ENCODE measurements around the gene ZYG11B. TPM values are rescaled to one million over a fixed set of nuclear protein-coding genes. Genes with fewer than 3 reads are reported as not detected.
"Not testable (repeated sequence)": the region's sequence is repeated elsewhere in the genome, so short reads cannot be mapped to it uniquely, and the experiment has no call there.

The ZYG11B gene
- polyA plus RNA-seq, result 13.1 TPM
- long read RNA-seq, donor 1, partial matches to known transcripts, result 157 of 165 reads
- long read RNA-seq, donor 1, other reads (novel, unspliced or antisense), result 8 of 165 reads
- long read RNA-seq, donor 2, full-length matches to known transcripts, result 3 of 8 reads
- long read RNA-seq, donor 2, partial matches to known transcripts, result 0 of 8 reads
- long read RNA-seq, donor 2, other reads (novel, unspliced or antisense), result 5 of 8 reads
- long read RNA-seq, donor 3, result 0 reads
- long read RNA-seq, donor 4, partial matches to known transcripts, result 48 of 48 reads
- long read RNA-seq, donor 4, other reads (novel, unspliced or antisense), result 0 of 48 reads
- long read RNA-seq, donor 5, full-length matches to known transcripts, result 4 of 147 reads
- long read RNA-seq, donor 5, partial matches to known transcripts, result 143 of 147 reads
- long read RNA-seq, donor 5, other reads (novel, unspliced or antisense), result 0 of 147 reads
- long read RNA-seq, donor 6, full-length matches to known transcripts, result 1 of 16 reads
- long read RNA-seq, donor 6, partial matches to known transcripts, result 0 of 16 reads
- long read RNA-seq, donor 6, other reads (novel, unspliced or antisense), result 15 of 16 reads
- long read RNA-seq, donor 7, full-length matches to known transcripts, result 2 of 242 reads
- long read RNA-seq, donor 7, partial matches to known transcripts, result 234 of 242 reads
- long read RNA-seq, donor 7, other reads (novel, unspliced or antisense), result 6 of 242 reads
- long read RNA-seq, donor 8, full-length matches to known transcripts, result 1 of 444 reads
- long read RNA-seq, donor 8, partial matches to known transcripts, result 431 of 444 reads
- long read RNA-seq, donor 8, other reads (novel, unspliced or antisense), result 12 of 444 reads
- long read RNA-seq, donor 9, result 0 reads
- long read RNA-seq, donor 10, full-length matches to known transcripts, result 4 of 20 reads
- long read RNA-seq, donor 10, partial matches to known transcripts, result 0 of 20 reads
- long read RNA-seq, donor 10, other reads (novel, unspliced or antisense), result 16 of 20 reads
- long read RNA-seq, donor 11, full-length matches to known transcripts, result 2 of 296 reads
- long read RNA-seq, donor 11, partial matches to known transcripts, result 294 of 296 reads
- long read RNA-seq, donor 11, other reads (novel, unspliced or antisense), result 0 of 296 reads

DNA sequence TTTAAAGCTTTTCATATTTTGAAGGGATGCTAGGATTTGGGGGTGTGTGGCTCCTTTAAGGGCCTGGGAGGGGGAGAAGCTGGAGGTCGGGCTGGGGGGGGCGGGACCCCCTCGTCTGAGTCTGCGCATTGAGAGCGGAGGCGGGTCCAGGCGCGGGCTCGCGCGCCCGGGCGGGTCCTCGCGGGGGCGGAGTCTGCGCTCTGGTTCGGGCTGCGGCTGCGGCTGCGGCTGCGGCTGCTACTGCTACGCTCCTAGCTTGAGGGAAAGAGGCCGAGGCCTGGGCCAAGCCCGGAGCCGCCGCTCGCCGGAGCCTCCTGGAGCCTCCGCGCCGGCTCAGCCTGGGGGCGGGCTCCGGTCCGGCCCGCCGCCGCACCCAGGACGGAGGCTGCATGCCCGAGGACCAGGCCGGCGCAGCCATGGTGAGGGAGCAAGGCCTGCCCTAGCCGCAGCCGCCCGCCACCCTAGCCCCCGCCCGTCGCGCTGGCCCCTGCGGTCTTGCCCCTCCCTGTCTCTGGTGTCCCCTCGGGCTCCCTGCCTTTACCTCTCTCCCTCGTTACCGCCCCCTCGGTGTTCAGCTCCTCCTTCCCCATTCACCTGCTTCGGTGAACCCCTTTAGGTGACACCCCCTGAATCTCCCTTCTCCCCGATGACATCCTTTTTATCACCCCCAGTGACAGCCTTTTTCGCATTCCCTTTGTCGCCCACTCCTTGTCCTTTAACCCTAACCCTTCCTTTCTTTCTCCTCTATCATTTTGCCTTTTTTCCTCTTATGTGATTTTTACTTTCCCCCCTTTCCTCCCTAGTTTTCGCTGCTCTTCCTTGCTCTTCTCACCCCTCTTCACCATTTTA lies at the start of gene ZYG11B:
ZYG11B (plus strand) TSS at position 189 of the 849 bp plus-strand sequence; CDS start at position 390, 201 bp downstream.
- H3K4me3 ChIP-seq (ENCODE audit: low read length), result peak within 1 kb of the TSS; percentile 74
- no peaks in the 10 kb centered on the region for H3K36me3 ChIP-seq (ENCODE audit: control insufficient read depth, insufficient read depth, low read length)
- 2% methylated on average over 5 of the region's 59 CpGs for WGBS (ENCODE audit: insufficient coverage, low lambda C conversion rate)
- DNase-seq, result peak; percentile 76 to 91
- H3K27ac ChIP-seq (ENCODE audit: low read length), result peak within 1 kb of the TSS; percentile 32
- H3K9me3 ChIP-seq (ENCODE audit: control insufficient read depth, low read depth, low read length), result no peaks in the 10 kb centered on the region
- H3K27me3 ChIP-seq (ENCODE audit: control insufficient read depth, insufficient read depth, low read length), result no peaks in the 10 kb centered on the region
- H3K4me1 ChIP-seq (ENCODE audit: control insufficient read depth, insufficient read depth, low read length), result peaks cover 12% of the 10 kb centered on the region

DNA sequence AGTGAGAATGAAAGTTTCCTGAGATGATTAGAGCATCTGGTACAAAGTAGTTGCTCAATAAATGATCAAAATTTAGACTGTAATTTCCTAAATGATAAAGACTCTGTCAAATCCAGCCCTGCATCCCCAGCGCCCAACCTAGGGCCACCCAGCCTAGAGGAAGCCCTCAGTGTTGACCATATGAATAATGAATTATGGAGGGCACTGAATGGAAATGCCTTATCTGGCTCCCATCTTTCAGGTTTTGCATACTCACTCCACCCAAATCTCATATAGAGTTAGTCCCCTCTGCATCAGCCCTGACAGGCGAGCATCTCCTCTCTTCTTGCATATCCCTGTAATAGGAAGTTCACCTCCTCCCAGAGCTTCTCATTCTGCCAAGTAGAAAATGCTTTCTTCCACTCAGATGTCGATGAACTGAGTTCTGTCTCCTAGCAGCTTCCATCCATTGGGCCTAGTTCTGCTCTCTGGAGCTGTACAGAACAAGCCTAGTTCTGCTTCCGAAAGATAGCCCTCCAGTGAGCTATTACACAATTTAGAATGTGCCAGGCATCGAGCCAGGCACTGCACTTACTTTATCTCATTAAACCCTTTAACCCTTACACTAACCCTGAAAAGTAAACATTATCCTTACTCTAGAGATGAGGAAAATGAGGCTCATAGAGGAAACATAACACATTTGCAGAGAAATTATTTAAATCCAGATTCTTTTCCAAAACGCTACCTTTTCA lies 49.0 kb upstream of the ZYG11B start:
- H3K4me1 ChIP-seq (ENCODE audit: control insufficient read depth, insufficient read depth, low read length), result peaks cover 3% of the 10 kb centered on the region
- 63% methylated on average over 1 of the region's 6 CpGs for WGBS (ENCODE audit: insufficient coverage, low lambda C conversion rate)
- H3K27me3 ChIP-seq (ENCODE audit: control insufficient read depth, insufficient read depth, low read length), result no peaks in the 10 kb centered on the region
- H3K9me3 ChIP-seq (ENCODE audit: control insufficient read depth, low read depth, low read length), result no peaks in the 10 kb centered on the region
- no peaks in the 10 kb centered on the region for H3K36me3 ChIP-seq (ENCODE audit: control insufficient read depth, insufficient read depth, low read length)
- no peak overlapping the region for H3K4me3 ChIP-seq (ENCODE audit: low read length)
- peak overlapping the region; percentile 18 for H3K27ac ChIP-seq (ENCODE audit: low read length)
- DNase-seq, result peak in 1 of 2 donors; percentile 16

DNA sequence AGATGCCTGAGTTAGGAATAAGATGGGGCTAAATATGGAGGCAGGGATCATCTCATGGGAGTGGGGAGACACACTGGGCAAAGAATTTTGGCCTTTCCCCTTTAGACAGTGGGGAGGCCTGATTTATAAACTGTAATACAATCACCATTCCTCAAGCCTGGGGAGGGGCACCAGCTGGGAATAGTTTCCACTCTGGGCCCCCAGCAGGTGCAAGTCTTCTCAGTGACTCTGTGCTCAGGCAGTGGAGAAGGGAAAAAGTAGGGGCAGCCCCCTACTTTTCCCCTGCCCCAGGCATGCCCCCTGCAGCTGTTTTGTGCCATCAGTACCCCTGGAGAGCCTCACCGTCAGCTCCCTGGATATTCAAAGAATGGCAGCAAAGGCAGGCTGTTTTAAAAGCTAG lies 47.2 kb upstream of the ZYG11B start:
- Histone ChIP-seq H3K36me3 (ENCODE audit: control insufficient read depth, insufficient read depth, low read length) (no peaks in the 10 kb centered on the region), H3K4me1 (ENCODE audit: control insufficient read depth, insufficient read depth, low read length) (peaks cover 3% of the 10 kb centered on the region), H3K27ac (ENCODE audit: low read length) (no peak overlapping the region), H3K9me3 (ENCODE audit: control insufficient read depth, low read depth, low read length) (no peaks in the 10 kb centered on the region), H3K4me3 (ENCODE audit: low read length) (no peak overlapping the region), H3K27me3 (ENCODE audit: control insufficient read depth, insufficient read depth, low read length) (no peaks in the 10 kb centered on the region)
- WGBS (ENCODE audit: insufficient coverage, low lambda C conversion rate), result no CpG with 5 or more reads among the region's 1 CpG
- DNase-seq, result no peak

DNA sequence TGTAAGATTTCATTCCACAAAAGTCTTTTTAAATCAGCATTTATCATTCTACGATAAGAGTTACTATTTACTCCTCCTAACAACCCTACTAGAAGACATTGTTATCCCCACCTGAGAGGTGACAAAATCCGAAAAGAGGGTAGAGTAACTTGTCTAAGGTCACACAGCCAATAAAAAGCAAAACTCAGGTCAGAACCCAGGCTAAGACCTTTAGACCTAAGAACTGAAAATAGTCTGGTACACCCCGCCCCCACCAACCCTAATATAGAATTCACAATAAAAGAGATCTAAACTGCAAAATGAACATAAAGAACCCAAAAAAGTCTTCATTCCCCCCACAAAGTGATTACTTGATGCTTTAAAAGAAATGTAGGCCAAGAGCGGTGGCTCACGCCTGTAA lies 46.8 kb upstream of the ZYG11B start:
- H3K9me3 ChIP-seq (ENCODE audit: control insufficient read depth, low read depth, low read length), result no peaks in the 10 kb centered on the region
- H3K27me3 ChIP-seq (ENCODE audit: control insufficient read depth, insufficient read depth, low read length), result no peaks in the 10 kb centered on the region
- peaks cover 3% of the 10 kb centered on the region for H3K4me1 ChIP-seq (ENCODE audit: control insufficient read depth, insufficient read depth, low read length)
- H3K27ac ChIP-seq (ENCODE audit: low read length), result no peak overlapping the region
- no peak overlapping the region for H3K4me3 ChIP-seq (ENCODE audit: low read length)
- WGBS (ENCODE audit: insufficient coverage, low lambda C conversion rate), result 63% methylated on average over 1 of the region's 5 CpGs
- no peaks in the 10 kb centered on the region for H3K36me3 ChIP-seq (ENCODE audit: control insufficient read depth, insufficient read depth, low read length)
- DNase-seq, result no peak

DNA sequence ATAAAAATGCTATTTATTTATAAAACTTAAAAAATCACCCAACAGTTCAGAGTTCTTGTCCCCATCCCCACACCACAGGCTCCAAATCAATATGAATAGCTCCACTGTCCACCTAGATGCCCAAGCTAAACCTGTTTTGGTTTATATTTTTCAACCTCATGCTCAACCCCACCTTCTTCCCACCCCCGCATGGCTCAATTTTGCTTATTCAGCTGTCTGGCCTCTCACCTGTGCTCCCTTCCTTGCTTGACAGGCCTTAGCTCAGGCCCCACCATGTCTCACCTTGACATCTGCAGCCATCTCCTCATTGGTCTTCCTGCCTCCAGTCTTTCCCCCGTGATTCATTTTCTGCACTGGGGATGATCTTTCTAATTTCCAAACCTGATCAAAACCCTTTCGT lies 45.9 kb upstream of the ZYG11B start:
- Histone ChIP-seq H3K27me3 (ENCODE audit: control insufficient read depth, insufficient read depth, low read length) (no peaks in the 10 kb centered on the region), H3K4me1 (ENCODE audit: control insufficient read depth, insufficient read depth, low read length) (peaks cover 3% of the 10 kb centered on the region), H3K4me3 (ENCODE audit: low read length) (no peak overlapping the region), H3K9me3 (ENCODE audit: control insufficient read depth, low read depth, low read length) (no peaks in the 10 kb centered on the region), H3K36me3 (ENCODE audit: control insufficient read depth, insufficient read depth, low read length) (no peaks in the 10 kb centered on the region), H3K27ac (ENCODE audit: low read length) (no peak overlapping the region)
- WGBS (ENCODE audit: insufficient coverage, low lambda C conversion rate), result 100% methylated on average over 1 of the region's 3 CpGs
- no peak for DNase-seq

DNA sequence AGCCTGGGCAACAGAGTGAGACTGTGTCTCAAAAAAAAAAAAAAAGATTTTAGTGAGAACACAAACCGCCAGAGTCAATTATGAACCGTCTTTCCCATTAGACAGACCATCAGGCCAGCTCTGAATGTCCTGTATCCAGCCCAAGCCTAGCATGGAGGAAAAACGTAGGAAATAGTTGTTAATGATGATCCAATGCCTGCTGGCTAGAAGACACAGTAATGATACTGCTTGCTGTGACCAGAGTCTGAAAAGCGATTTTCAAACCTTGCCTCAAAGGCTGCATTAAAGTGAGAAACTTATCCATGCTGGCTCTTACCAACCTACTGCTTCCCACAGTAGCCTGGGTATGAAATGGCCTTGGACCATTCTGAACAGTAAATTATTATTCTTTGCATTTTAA lies 45.1 kb upstream of the ZYG11B start:
- Histone ChIP-seq H3K9me3 (ENCODE audit: control insufficient read depth, low read depth, low read length) (no peaks in the 10 kb centered on the region), H3K27ac (ENCODE audit: low read length) (no peak overlapping the region), H3K27me3 (ENCODE audit: control insufficient read depth, insufficient read depth, low read length) (no peaks in the 10 kb centered on the region), H3K4me1 (ENCODE audit: control insufficient read depth, insufficient read depth, low read length) (peaks cover 2% of the 10 kb centered on the region), H3K36me3 (ENCODE audit: control insufficient read depth, insufficient read depth, low read length) (no peaks in the 10 kb centered on the region), H3K4me3 (ENCODE audit: low read length) (no peak overlapping the region)
- no peak for DNase-seq
- no CpG with 5 or more reads among the region's 4 CpGs for WGBS (ENCODE audit: insufficient coverage, low lambda C conversion rate)

DNA sequence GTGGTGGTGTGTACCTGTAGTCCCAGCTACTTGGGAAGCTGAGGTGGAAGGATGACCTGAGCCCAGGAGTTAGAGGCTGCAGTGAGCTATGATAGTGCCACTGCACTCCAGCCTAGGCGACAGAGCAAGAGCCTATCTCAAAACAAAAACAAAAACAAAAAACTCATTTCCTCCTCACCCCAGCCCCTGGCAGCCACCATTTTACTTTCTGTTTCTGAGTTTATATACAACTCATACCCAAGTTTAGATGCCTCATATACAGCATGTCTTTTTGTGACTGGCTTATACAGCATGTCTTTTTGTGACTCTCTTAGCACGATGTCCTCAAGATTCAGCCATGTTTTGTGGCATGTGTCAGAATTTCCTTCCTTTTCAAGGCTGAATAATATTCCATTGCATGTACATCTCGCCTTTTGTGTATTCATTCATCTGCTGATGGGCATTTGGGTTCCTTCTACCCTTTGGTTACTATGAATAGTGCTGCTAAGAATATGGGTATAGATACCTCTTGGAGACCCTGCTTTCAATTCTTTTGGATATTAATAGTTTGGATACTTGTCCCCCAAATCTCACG lies 42.8 kb upstream of the ZYG11B start:
- WGBS (ENCODE audit: insufficient coverage, low lambda C conversion rate), result no CpG with 5 or more reads among the region's 4 CpGs
- H3K4me3 ChIP-seq (ENCODE audit: low read length), result no peak overlapping the region
- H3K27me3 ChIP-seq (ENCODE audit: control insufficient read depth, insufficient read depth, low read length), result no peaks in the 10 kb centered on the region
- peaks cover 19% of the 10 kb centered on the region for H3K36me3 ChIP-seq (ENCODE audit: control insufficient read depth, insufficient read depth, low read length)
- DNase-seq, result no peak
- no peaks in the 10 kb centered on the region for H3K4me1 ChIP-seq (ENCODE audit: control insufficient read depth, insufficient read depth, low read length)
- peaks cover 5% of the 10 kb centered on the region for H3K9me3 ChIP-seq (ENCODE audit: control insufficient read depth, low read depth, low read length)
- no peak overlapping the region for H3K27ac ChIP-seq (ENCODE audit: low read length)

DNA sequence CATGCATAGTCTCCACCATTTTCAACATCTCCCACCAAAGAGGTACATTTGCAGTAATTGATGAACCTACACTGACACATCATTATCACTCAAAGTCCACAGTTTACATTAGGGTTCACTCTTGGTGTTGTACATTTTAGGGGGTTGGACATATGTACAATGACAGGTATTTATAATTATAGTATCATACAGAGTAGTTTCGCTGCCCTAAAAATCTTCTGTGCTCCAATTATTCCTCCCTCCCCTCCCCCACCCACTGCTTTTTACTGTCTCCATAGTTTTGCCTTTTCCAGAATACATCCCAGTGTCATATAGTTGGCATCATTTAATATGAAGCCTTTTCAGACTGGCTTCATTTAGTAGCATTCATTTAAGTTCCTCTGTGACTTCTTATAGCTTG lies 41.7 kb upstream of the ZYG11B start:
- no peak for DNase-seq
- 100% methylated on average over 1 of the region's 1 CpG for WGBS (ENCODE audit: insufficient coverage, low lambda C conversion rate)
- no peak overlapping the region for H3K27ac ChIP-seq (ENCODE audit: low read length)

DNA sequence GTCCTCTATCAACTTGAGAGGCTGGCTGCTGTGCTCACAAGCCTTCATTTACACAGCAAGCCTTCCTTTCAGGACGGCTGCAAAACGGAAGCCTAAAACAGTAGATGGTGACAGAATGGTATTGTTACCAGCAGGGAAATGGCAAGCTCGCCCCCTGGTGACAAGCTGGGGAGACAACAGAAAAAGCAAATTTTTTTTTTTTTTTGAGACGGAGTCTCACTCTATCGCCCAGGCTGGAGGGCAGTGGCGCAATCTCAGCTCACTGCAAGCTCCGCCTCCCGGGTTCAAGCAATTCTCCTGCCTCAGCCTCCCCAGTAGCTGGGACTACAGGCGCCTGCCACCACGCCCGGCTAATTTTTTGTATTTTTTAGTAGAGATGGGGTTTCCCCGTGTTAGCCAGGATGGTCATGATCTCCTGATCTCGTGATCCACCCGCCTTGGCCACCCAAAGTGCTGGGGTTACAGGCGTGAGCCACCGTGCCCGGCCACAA lies 39.9 kb upstream of the ZYG11B start:
- H3K9me3 ChIP-seq (ENCODE audit: control insufficient read depth, low read depth, low read length); H3K4me1 ChIP-seq (ENCODE audit: control insufficient read depth, insufficient read depth, low read length); H3K4me3 ChIP-seq (ENCODE audit: low read length); H3K27ac ChIP-seq (ENCODE audit: low read length); H3K27me3 ChIP-seq (ENCODE audit: control insufficient read depth, insufficient read depth, low read length): not testable (repeated sequence)
- DNase-seq, result peak; percentile 52 to 54
- peaks cover 28% of the 10 kb centered on the region for H3K36me3 ChIP-seq (ENCODE audit: control insufficient read depth, insufficient read depth, low read length)
- no CpG with 5 or more reads among the region's 17 CpGs for WGBS (ENCODE audit: insufficient coverage, low lambda C conversion rate)

More for the DNA sequence above, 41.7 kb upstream of the ZYG11B start:
- H3K4me1 ChIP-seq (ENCODE audit: control insufficient read depth, insufficient read depth, low read length), result no peaks in the 10 kb centered on the region
- peaks cover 5% of the 10 kb centered on the region for H3K9me3 ChIP-seq (ENCODE audit: control insufficient read depth, low read depth, low read length)
- H3K4me3 ChIP-seq (ENCODE audit: low read length), result no peak overlapping the region
- peaks cover 21% of the 10 kb centered on the region for H3K36me3 ChIP-seq (ENCODE audit: control insufficient read depth, insufficient read depth, low read length)
- no peaks in the 10 kb centered on the region for H3K27me3 ChIP-seq (ENCODE audit: control insufficient read depth, insufficient read depth, low read length)

Data from large intestine (tissue), 12 donors.